Activated CD4-positive, alpha-beta T cell treated with anti-CD3 and anti-CD28 coated beads, Interleukin-2, amount 50 U/mL, for 48 hours (primary cell): ENCODE results near the gene HOXD8.

Experiments
- DNase-seq, 2 experiments: peaks; one replicate each; pipeline ENCODE4 v3.0.0-alpha.2; 2020

The HOXD8 gene

GRCh38 chr2:176130957-176131847 is 1.7 kb downstream of the HOXD8 start:
- DNase-seq: no peak

- no peak for DNase-seq
Observed at GRCh38 chr2:176131848-176132158, 2.3 kb downstream of the HOXD8 start.

GRCh38 chr2:176132205-176133171 is 3.0 kb downstream of the HOXD8 start:
- no peak for DNase-seq

GRCh38 chr2:176133389-176133788 is 3.9 kb downstream of the HOXD8 start:
- no peak for DNase-seq

- no peak for DNase-seq
Observed at GRCh38 chr2:176134035-176134434, 4.5 kb downstream of the HOXD8 start.

- no peak for DNase-seq
Observed at GRCh38 chr2:176135035-176135440, 5.5 kb downstream of the HOXD8 start.

GRCh38 chr2:176136374-176137251 is 7.1 kb downstream of the HOXD8 start:
- DNase-seq: peak in 1 of 2 experiments; percentile 3

GRCh38 chr2:176137252-176137580 is 7.7 kb downstream of the HOXD8 start:
- no peak for DNase-seq

- no peak for DNase-seq
Observed at GRCh38 chr2:176137906-176138305, 8.4 kb downstream of the HOXD8 start.

- DNase-seq: no peak
Observed at GRCh38 chr2:176138526-176138922, 9.0 kb downstream of the HOXD8 start.

- DNase-seq: peak in 1 of 2 experiments; percentile 1
Observed at GRCh38 chr2:176138923-176139660, 9.6 kb downstream of the HOXD8 start.

GRCh38 chr2:176139661-176140512 is 10.4 kb downstream of the HOXD8 start:
- DNase-seq: no peak

GRCh38 chr2:176140513-176141317 is 11.2 kb downstream of the HOXD8 start:
- peak; percentile 63 to 67 for DNase-seq

GRCh38 chr2:176142281-176142680 is 12.8 kb downstream of the HOXD8 start:
- DNase-seq: no peak

- no peak for DNase-seq
Observed at GRCh38 chr2:176145085-176145969, 15.8 kb downstream of the HOXD8 start.

GRCh38 chr2:176146101-176146500 is 16.6 kb downstream of the HOXD8 start:
- DNase-seq: no peak

GRCh38 chr2:176146645-176147044 is 17.1 kb downstream of the HOXD8 start:
- no peak for DNase-seq

GRCh38 chr2:176147210-176147799 is 17.8 kb downstream of the HOXD8 start:
- DNase-seq: no peak
